Left renal cortex interstitium (tissue), 4 donors: ENCODE results near the gene SPTBN1. TPM values are rescaled to one million over a fixed set of nuclear protein-coding genes. Genes with fewer than 3 reads are reported as not detected.

Experiments used
- DNase-seq, 4 donors: peaks; one replicate each; pipeline ENCODE4 v3.0.0-alpha.2; 2013; ENCODE audit warnings: low read depth in 4 of 4, low spot score in 2 of 4, missing footprints in 1 of 4
- polyA plus RNA-seq, 4 donors: library from polyadenylated mRNA; unstranded; fragments of 120-200 nt; gene quantifications; one replicate each; pipeline ENCODE4 v1.2.1, GENCODE V29; 2013; ENCODE audit not compliant: insufficient read length in 4 of 4

SPTBN1 gene
- polyA plus RNA-seq, 4 donors = 215 to 262 (median 233) TPM

- DNase-seq = no peak
These were observed 207.4 kb downstream of the SPTBN1 start for GRCh38 chr2:54663424-54664030.

GRCh38 chr2:54664238-54664786 is 208.2 kb downstream of the SPTBN1 start:
- DNase-seq = no peak

GRCh38 chr2:54665436-54665856 is 209.3 kb downstream of the SPTBN1 start:
- no peak for DNase-seq

GRCh38 chr2:54666131-54666633 is 210.1 kb downstream of the SPTBN1 start:
- DNase-seq = no peak

- DNase-seq = no peak
These were observed 210.6 kb downstream of the SPTBN1 start for GRCh38 chr2:54666634-54667265.

GRCh38 chr2:54667266-54667639 is 211.1 kb downstream of the SPTBN1 start:
- no peak for DNase-seq

- DNase-seq = no peak
These were observed 211.9 kb downstream of the SPTBN1 start for GRCh38 chr2:54667726-54668650.

GRCh38 chr2:54668711-54669110 is 212.6 kb downstream of the SPTBN1 start:
- no peak for DNase-seq

GRCh38 chr2:54669677-54670484 is 213.8 kb downstream of the SPTBN1 start:
- no peak for DNase-seq

GRCh38 chr2:54670485-54671009 is 214.4 kb downstream of the SPTBN1 start:
- DNase-seq = no peak

GRCh38 chr2:54671010-54671409 is 214.9 kb downstream of the SPTBN1 start:
- DNase-seq = no peak

GRCh38 chr2:54671875-54672589 is 215.9 kb downstream of the SPTBN1 start:
- no peak for DNase-seq

GRCh38 chr2:54672590-54673456 is 216.7 kb downstream of the SPTBN1 start:
- no peak for DNase-seq

- DNase-seq = no peak
These were observed 217.4 kb downstream of the SPTBN1 start for GRCh38 chr2:54673501-54673998.

GRCh38 chr2:54675281-54675680 is 219.2 kb downstream of the SPTBN1 start:
- DNase-seq = no peak

GRCh38 chr2:54675738-54676137 is 219.6 kb downstream of the SPTBN1 start:
- no peak for DNase-seq

GRCh38 chr2:54676656-54677055 is 220.5 kb downstream of the SPTBN1 start:
- DNase-seq = no peak
